Kidney epithelial cell (primary cell): ENCODE measurements around the gene RCVRN. TPM values are rescaled to one million over a fixed set of nuclear protein-coding genes. Genes with fewer than 3 reads are reported as not detected.

Experiments used
- DNase-seq: peaks from one replicate; pipeline ENCODE4 v3.0.0-alpha.2; 2010; ENCODE audit warnings: low read depth
- H3K27me3 ChIP-seq: 2 replicates; pipeline ENCODE4 v1.6.0; 2011; ENCODE audit warnings: low read length; ENCODE audit not compliant: control insufficient read depth, insufficient read depth
- H3K36me3 ChIP-seq: 2 replicates; pipeline ENCODE4 v1.5.1; 2011; ENCODE audit warnings: low read length; ENCODE audit not compliant: control insufficient read depth, insufficient read depth
- H3K4me3 ChIP-seq: 2 replicates; pipeline ENCODE4 v1.5.1; 2011; ENCODE audit warnings: low read depth, mild to moderate bottlenecking, control low read depth, low read length
- CTCF ChIP-seq: IDR thresholded peaks from 2 replicates; pipeline ENCODE4 v1.5.1; 2011; ENCODE audit warnings: mild to moderate bottlenecking, moderate library complexity, low read length, control low read depth, inconsistent platforms; ENCODE audit not compliant: insufficient read depth, poor library complexity, severe bottlenecking
- total RNA-seq: library from RNA; depleted of rRNA; stranded (reverse); fragments of >200 nt; gene quantifications from 2 replicates; pipeline ENCODE4 v1.2.3, GENCODE V29; 2015

The RCVRN gene
- total RNA-seq, 1 donor from 2014 or later, result 0.21 TPM

DNA sequence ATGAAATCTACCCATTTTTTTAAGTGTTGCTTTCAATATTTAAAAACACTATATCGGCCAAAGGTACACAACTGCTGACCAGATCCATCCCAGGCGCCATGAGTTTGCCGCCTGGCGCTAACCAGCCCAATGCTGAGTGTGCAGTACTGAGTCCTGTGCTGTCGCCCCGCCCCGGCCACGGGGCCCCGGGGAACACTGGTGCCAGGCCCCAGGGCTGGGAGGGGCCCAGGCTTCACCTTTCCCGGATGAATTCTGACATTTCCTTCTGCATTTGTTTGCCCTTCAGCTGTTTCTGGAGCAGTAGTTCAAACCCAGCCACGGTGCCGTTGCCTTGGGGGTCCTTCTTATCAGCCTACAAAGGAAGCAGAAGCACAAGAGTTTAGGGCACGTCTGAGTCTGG is 37.8 kb upstream of the RCVRN start:
- TF ChIP-seq CTCF, result no peak
- H3K4me3 ChIP-seq, result no peak overlapping the region
- no peak for DNase-seq

GRCh38 chr17:9941305-9941704 is 36.2 kb upstream of the RCVRN start:
- Histone ChIP-seq H3K36me3 (no peaks in the 10 kb centered on the region), H3K27me3 (no peaks in the 10 kb centered on the region), H3K4me3 (no peak overlapping the region)
- no peak for DNase-seq
- TF ChIP-seq CTCF, result no peak

More for the DNA sequence above, 37.8 kb upstream of the RCVRN start:
- Histone ChIP-seq H3K27me3 (no peaks in the 10 kb centered on the region), H3K36me3 (no peaks in the 10 kb centered on the region)

DNA sequence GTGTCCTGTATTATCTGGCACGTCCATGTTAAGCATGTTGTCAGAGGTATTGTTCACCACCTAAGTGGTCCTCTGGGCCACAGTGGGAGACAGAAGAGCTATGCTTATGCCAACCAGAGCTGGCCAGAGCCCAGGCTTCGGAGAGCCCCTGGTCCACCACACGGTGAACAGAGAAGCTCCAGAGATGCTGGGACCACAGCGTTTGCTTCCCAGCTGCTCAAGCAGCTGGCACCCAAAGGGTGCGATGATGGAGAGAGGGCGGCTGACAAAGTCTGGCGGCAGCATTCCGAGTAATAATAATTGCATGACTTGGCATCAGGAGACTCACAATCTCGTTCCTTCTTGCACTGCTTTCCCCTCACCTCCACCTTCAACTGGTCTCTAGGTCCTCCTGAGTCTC is 35.8 kb upstream of the RCVRN start:
- H3K36me3 ChIP-seq, result no peaks in the 10 kb centered on the region
- DNase-seq, result no peak
- no peak overlapping the region for H3K4me3 ChIP-seq
- no peak for TF ChIP-seq CTCF
- H3K27me3 ChIP-seq, result no peaks in the 10 kb centered on the region

- Histone ChIP-seq H3K4me3 (no peak overlapping the region), H3K27me3 (no peaks in the 10 kb centered on the region), H3K36me3 (no peaks in the 10 kb centered on the region)
- TF ChIP-seq CTCF, result no peak
- DNase-seq, result no peak
Measured at GRCh38 chr17:9938764-9939163, 33.7 kb upstream of the RCVRN start.

DNA sequence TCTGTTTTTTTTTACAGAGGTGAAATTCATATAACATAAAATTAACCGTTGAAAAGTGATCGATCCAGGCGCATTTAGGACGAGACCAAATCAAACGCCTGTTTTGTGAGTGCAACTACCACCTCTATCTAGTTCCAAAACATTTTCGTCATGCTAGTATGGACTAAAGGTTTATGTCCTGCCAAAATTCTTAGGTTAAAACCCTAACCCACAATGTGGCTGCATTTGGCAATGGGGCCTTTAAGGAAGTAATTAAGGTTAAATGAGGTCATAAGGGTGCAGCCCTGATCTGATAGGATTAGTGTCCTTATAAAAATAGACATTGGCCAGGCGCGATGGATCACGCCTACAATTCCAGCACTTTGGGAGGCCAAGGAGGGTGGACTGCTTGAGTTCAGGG is 32.8 kb upstream of the RCVRN start:
- TF ChIP-seq CTCF, result no peak
- Histone ChIP-seq H3K27me3 (no peaks in the 10 kb centered on the region), H3K4me3 (no peak overlapping the region), H3K36me3 (no peaks in the 10 kb centered on the region)
- no peak for DNase-seq

- DNase-seq, result no peak
- no peaks in the 10 kb centered on the region for H3K27me3 ChIP-seq
- H3K36me3 ChIP-seq, result no peaks in the 10 kb centered on the region
- no peak for TF ChIP-seq CTCF
- H3K4me3 ChIP-seq, result no peak overlapping the region
Measured at GRCh38 chr17:9937241-9937761, 32.2 kb upstream of the RCVRN start.
